ENCODE measurements around the gene PRKAG1. TPM values are rescaled to one million over a fixed set of nuclear protein-coding genes. Genes with fewer than 3 reads are reported as not detected.

The PRKAG1 gene
- polyA plus RNA-seq, 2 donors: 52.5 to 54.7 TPM

DNA sequence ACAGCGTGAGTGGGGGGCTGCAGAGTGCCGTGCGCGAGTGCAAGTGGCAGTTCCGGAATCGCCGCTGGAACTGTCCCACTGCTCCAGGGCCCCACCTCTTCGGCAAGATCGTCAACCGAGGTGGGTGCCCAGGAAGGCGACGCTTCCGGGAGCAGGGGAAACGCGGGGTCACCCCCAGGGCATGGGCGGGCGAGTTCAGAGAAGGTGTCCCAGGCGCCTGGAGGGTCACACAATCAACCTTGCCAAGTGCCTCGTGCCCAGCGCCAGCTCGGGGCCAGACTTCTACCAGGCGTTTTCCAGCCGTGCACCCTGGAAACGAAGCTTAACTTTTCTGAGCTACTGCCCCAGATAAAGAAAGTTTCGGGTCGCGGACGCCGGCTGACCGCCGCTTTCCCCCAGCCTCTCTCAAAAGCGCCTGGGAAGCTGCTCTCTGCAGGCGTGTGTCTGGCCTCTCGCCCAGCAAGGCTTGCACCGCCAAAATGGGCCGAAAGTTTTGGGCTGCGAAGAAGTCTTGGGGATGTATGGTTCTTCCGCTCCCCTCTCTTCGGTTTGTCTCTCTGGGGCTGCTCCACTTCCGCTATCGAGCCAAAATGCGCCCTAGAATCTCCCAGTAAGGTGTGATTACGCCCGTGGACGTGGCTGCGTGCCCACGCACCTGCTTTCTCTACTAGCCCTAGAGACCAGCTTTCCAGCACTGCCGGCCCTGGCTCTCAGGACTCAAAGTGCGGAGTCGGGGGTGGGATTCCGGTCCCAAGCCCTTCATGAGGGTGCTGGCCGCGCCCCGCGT lies 38.8 kb downstream of the PRKAG1 start:
- WGBS, 2 donors: 1 to 2% methylated on average over 55 of the region's 55 CpGs
- Histone ChIP-seq H3K27ac (ENCODE audit: low read depth in 2 of 2, low read length in 1 of 2) (no peak overlapping the region), H3K27me3 (ENCODE audit: control insufficient read depth in 1 of 2, insufficient read depth in 2 of 2, low read length in 2 of 2) (peaks cover 0 to 24% of the 10 kb centered on the region in 2 donors), H3K4me3 (ENCODE audit: low read depth in 1 of 2, low read length in 2 of 2) (peak overlapping the region; percentile 33 to 50), H3K9me3 (ENCODE audit: control insufficient read depth in 2 of 2, insufficient read depth in 1 of 2, low read depth in 1 of 2, low read length in 1 of 2) (peaks cover 0 to 2% of the 10 kb centered on the region in 2 donors), H3K36me3 (ENCODE audit: control insufficient read depth in 2 of 2, insufficient read depth in 2 of 2, low read length in 1 of 2) (no peaks in the 10 kb centered on the region), H3K4me1 (ENCODE audit: control insufficient read depth in 2 of 2, insufficient read depth in 2 of 2, low read length in 1 of 2) (peaks cover 25 to 30% of the 10 kb centered on the region in 2 donors)

DNA sequence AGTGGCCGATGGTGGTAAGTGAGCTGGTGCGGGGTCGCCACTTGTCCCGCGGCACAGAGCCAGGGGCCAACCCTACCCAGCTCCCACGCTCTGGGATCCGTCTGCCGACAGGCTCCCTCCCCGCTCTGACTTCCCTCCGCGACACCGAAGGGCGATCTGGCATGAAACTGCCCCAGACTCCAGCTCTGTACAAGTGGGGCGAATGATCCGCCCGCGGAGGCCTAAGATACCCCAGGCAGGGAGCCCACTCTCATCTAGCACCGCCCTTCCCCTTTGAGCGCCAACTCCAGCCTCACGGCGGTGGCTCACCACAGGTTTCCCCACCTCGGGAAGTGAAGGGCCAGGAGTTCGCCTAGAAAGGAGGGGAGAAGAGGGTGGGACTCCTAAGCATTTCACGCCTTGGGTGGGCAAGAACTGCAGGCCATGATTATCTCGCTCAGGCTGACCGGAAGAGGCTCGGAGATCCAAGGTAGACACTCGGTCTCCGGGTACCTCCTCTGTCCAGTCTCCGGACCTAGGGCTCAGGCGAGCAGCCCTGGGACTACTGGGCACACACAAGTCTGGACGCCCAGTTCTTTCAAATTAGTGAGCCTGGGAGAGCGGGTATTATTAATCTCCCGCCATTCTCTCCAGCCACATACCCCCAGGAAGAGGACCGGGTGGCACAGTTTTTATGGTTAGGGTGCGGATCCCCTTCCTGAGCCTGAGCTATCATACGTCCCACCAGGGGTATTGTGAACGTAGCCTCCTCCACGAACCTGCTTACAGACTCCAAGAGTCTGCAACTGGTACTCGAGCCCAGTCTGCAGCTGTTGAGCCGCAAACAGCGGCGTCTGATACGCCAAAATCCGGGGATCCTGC lies 39.6 kb downstream of the PRKAG1 start:
- H3K36me3 ChIP-seq (ENCODE audit: control insufficient read depth in 2 of 2, insufficient read depth in 2 of 2, low read length in 1 of 2): no peaks in the 10 kb centered on the region
- H3K4me1 ChIP-seq (ENCODE audit: control insufficient read depth in 2 of 2, insufficient read depth in 2 of 2, low read length in 1 of 2): peaks cover 25 to 30% of the 10 kb centered on the region in 2 donors
- no peak overlapping the region for H3K27ac ChIP-seq (ENCODE audit: low read depth in 2 of 2, low read length in 1 of 2)
- WGBS, 2 donors: 3 to 4% methylated on average over 45 of the region's 45 CpGs
- H3K9me3 ChIP-seq (ENCODE audit: control insufficient read depth in 2 of 2, insufficient read depth in 1 of 2, low read depth in 1 of 2, low read length in 1 of 2): peaks cover 0 to 2% of the 10 kb centered on the region in 2 donors
- peak overlapping the region; percentile 33 to 50 for H3K4me3 ChIP-seq (ENCODE audit: low read depth in 1 of 2, low read length in 2 of 2)
- peaks cover 0 to 24% of the 10 kb centered on the region in 2 donors for H3K27me3 ChIP-seq (ENCODE audit: control insufficient read depth in 1 of 2, insufficient read depth in 2 of 2, low read length in 2 of 2)

GRCh38 chr12:48978291-48978740 lies 40.3 kb downstream of the PRKAG1 start, which contains the start of gene WNT1:
TSS of gene WNT1 (plus strand) at chr12:48978322. CDS start at chr12:48978651, 329 bp downstream.
- peaks cover 0 to 22% of the 10 kb centered on the region in 2 donors for H3K27me3 ChIP-seq (ENCODE audit: control insufficient read depth in 1 of 2, insufficient read depth in 2 of 2, low read length in 2 of 2)
- peaks cover 0 to 2% of the 10 kb centered on the region in 2 donors for H3K9me3 ChIP-seq (ENCODE audit: control insufficient read depth in 2 of 2, insufficient read depth in 1 of 2, low read depth in 1 of 2, low read length in 1 of 2)
- 0 to 1% methylated on average over 27 to 45 of the region's 45 CpGs for WGBS, 2 donors
- H3K36me3 ChIP-seq (ENCODE audit: control insufficient read depth in 2 of 2, insufficient read depth in 2 of 2, low read length in 1 of 2): no peaks in the 10 kb centered on the region
- no peak within 1 kb of the TSS for H3K27ac ChIP-seq (ENCODE audit: low read depth in 2 of 2, low read length in 1 of 2)
- H3K4me1 ChIP-seq (ENCODE audit: control insufficient read depth in 2 of 2, insufficient read depth in 2 of 2, low read length in 1 of 2): peaks cover 25 to 30% of the 10 kb centered on the region in 2 donors
- peak within 1 kb of the TSS; percentile 25 to 50 for H3K4me3 ChIP-seq (ENCODE audit: low read depth in 1 of 2, low read length in 2 of 2)

DNA sequence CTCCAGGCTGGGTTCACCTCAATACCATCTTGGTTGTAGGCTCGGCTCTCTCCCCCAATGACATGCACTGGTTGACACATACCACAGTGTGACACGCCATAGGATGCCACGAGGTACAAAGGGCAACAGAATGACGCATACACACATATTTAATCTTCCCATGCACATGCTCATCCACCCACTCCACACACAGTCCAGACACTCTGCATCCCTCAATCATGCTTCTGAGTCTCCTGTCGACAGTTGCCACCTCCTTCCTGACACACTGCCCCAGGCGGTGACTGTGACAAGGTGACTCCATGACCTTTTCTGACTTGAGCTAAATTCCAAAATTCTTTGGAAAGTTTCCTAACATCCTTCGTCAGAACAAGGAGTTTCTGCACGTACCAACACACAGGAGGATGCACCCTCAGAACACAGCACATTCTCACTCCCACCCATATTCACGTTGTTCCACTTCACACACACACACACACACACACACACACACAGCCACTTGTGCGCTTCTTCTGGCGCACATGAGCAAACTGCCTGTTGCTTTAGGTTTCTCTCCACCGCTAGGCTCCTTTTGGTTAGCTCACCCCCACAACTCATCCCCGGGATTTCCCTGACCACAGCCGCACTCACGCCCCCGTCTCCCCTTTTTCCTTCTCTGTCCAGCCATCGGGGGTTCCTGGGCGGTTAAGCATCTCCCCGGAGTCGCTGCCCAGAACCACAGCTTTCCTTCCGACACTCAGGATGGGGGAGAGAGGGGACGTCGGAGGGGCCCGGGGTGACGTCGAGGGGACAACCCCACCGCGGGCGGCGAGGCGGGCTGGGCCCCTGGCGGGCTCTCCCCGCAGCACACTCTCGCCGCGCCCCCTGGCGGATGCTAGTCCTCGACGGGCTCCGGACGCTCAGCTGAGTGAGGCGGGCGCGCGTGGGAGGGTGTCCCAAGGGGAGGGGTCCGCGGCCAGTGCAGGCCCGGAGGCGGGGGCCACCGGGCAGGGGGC lies 41.0 kb downstream of the PRKAG1 start:
- no peaks in the 10 kb centered on the region for H3K36me3 ChIP-seq (ENCODE audit: control insufficient read depth in 2 of 2, insufficient read depth in 2 of 2, low read length in 1 of 2)
- no peak overlapping the region for H3K27ac ChIP-seq (ENCODE audit: low read depth in 2 of 2, low read length in 1 of 2)
- H3K9me3 ChIP-seq (ENCODE audit: control insufficient read depth in 2 of 2, insufficient read depth in 1 of 2, low read depth in 1 of 2, low read length in 1 of 2): peaks cover 0 to 2% of the 10 kb centered on the region in 2 donors
- H3K27me3 ChIP-seq (ENCODE audit: control insufficient read depth in 1 of 2, insufficient read depth in 2 of 2, low read length in 2 of 2): peaks cover 0 to 22% of the 10 kb centered on the region in 2 donors
- H3K4me1 ChIP-seq (ENCODE audit: control insufficient read depth in 2 of 2, insufficient read depth in 2 of 2, low read length in 1 of 2): peaks cover 25 to 30% of the 10 kb centered on the region in 2 donors
- H3K4me3 ChIP-seq (ENCODE audit: low read depth in 1 of 2, low read length in 2 of 2): peak overlapping the region in 1 of 2 donors; percentile 50
- 10 to 12% methylated on average over 46 to 50 of the region's 50 CpGs for WGBS, 2 donors

GRCh38 chr12:48973941-48974673 lies 44.5 kb downstream of the PRKAG1 start:
- peaks cover 16 to 33% of the 10 kb centered on the region in 2 donors for H3K4me1 ChIP-seq (ENCODE audit: control insufficient read depth in 2 of 2, insufficient read depth in 2 of 2, low read length in 1 of 2)
- no peaks in the 10 kb centered on the region for H3K9me3 ChIP-seq (ENCODE audit: control insufficient read depth in 2 of 2, insufficient read depth in 1 of 2, low read depth in 1 of 2, low read length in 1 of 2)
- H3K36me3 ChIP-seq (ENCODE audit: control insufficient read depth in 2 of 2, insufficient read depth in 2 of 2, low read length in 1 of 2): no peaks in the 10 kb centered on the region
- WGBS, 2 donors: 22 to 41% methylated on average over 19 of the region's 19 CpGs
- no peak overlapping the region for H3K27ac ChIP-seq (ENCODE audit: low read depth in 2 of 2, low read length in 1 of 2)
- H3K27me3 ChIP-seq (ENCODE audit: control insufficient read depth in 1 of 2, insufficient read depth in 2 of 2, low read length in 2 of 2): peaks cover 0 to 12% of the 10 kb centered on the region in 2 donors
- no peak overlapping the region for H3K4me3 ChIP-seq (ENCODE audit: low read depth in 1 of 2, low read length in 2 of 2)

DNA sequence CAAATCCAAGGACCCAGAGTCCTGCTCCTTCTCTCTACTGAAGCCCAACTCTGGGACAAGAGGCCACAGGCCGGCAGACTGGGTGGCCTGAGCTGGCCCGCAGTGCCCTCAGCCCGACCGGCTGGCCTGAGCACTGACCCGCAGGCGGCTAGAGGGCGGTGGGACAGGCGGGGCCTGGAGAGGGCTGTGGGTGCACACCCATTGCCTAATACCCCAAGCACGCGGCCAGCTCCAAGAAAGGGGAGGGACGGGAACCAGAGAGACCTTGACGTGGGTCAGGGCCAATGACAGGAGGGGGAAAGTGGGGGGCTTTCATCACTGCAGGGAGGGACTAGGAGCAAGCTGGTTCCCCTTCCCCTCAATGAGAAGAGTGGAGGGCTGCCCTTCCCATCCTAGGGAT lies 45.0 kb downstream of the PRKAG1 start:
- peaks cover 16 to 31% of the 10 kb centered on the region in 2 donors for H3K4me1 ChIP-seq (ENCODE audit: control insufficient read depth in 2 of 2, insufficient read depth in 2 of 2, low read length in 1 of 2)
- H3K9me3 ChIP-seq (ENCODE audit: control insufficient read depth in 2 of 2, insufficient read depth in 1 of 2, low read depth in 1 of 2, low read length in 1 of 2): no peaks in the 10 kb centered on the region

GRCh38 chr12:48972952-48973483 lies 45.6 kb downstream of the PRKAG1 start:
- peaks cover 0 to 7% of the 10 kb centered on the region in 2 donors for H3K27me3 ChIP-seq (ENCODE audit: control insufficient read depth in 1 of 2, insufficient read depth in 2 of 2, low read length in 2 of 2)
- H3K36me3 ChIP-seq (ENCODE audit: control insufficient read depth in 2 of 2, insufficient read depth in 2 of 2, low read length in 1 of 2): no peaks in the 10 kb centered on the region
- H3K4me1 ChIP-seq (ENCODE audit: control insufficient read depth in 2 of 2, insufficient read depth in 2 of 2, low read length in 1 of 2): peaks cover 11 to 26% of the 10 kb centered on the region in 2 donors
- H3K4me3 ChIP-seq (ENCODE audit: low read depth in 1 of 2, low read length in 2 of 2): no peak overlapping the region
- WGBS, 2 donors: 31 to 48% methylated on average over 3 of the region's 3 CpGs
- H3K9me3 ChIP-seq (ENCODE audit: control insufficient read depth in 2 of 2, insufficient read depth in 1 of 2, low read depth in 1 of 2, low read length in 1 of 2): no peaks in the 10 kb centered on the region
- no peak overlapping the region for H3K27ac ChIP-seq (ENCODE audit: low read depth in 2 of 2, low read length in 1 of 2)

More for the DNA sequence above, 45.0 kb downstream of the PRKAG1 start:
- no peaks in the 10 kb centered on the region for H3K36me3 ChIP-seq (ENCODE audit: control insufficient read depth in 2 of 2, insufficient read depth in 2 of 2, low read length in 1 of 2)
- 34 to 48% methylated on average over 12 of the region's 12 CpGs for WGBS, 2 donors
- H3K27ac ChIP-seq (ENCODE audit: low read depth in 2 of 2, low read length in 1 of 2): no peak overlapping the region
- H3K27me3 ChIP-seq (ENCODE audit: control insufficient read depth in 1 of 2, insufficient read depth in 2 of 2, low read length in 2 of 2): peaks cover 0 to 11% of the 10 kb centered on the region in 2 donors
- no peak overlapping the region for H3K4me3 ChIP-seq (ENCODE audit: low read depth in 1 of 2, low read length in 2 of 2)

DNA sequence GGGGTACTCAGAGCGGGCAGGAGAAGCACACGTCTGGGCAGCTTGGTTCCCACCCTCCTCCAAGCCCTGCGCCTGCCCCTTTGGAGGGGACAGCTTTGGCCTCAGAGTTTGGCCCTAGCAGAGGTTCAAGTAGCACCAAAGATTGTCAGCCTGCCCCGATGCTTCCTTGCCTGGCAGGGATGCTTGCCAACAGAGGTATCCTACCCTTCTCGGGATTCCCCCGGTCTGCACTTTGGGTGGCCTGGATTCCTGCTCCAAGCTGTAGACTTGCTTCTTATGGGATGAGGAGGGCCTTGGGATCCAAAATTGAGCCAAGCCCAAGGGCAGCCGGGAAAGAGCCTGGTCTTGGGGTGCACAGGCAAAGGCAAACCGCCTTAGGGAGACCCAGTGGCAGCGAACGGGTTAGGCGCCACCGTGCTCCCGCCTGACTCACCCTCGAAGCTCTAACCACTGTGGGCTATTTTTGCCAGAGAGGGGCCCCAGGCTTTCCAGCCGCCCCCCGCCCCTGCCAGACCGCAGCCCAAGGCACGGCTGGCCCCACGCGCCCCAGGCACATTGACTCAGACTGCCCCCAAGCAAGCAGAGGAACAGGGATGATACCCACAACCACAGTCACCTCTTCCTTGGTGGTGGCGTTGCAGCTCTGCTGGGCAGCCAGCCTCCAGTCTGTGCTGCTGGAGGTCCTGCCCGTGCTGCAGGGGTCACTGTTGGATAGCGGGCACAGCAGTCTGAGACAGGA lies 46.2 kb downstream of the PRKAG1 start:
- peaks cover 11 to 24% of the 10 kb centered on the region in 2 donors for H3K4me1 ChIP-seq (ENCODE audit: control insufficient read depth in 2 of 2, insufficient read depth in 2 of 2, low read length in 1 of 2)
- 19 to 21% methylated on average over 23 of the region's 23 CpGs for WGBS, 2 donors
- no peaks in the 10 kb centered on the region for H3K9me3 ChIP-seq (ENCODE audit: control insufficient read depth in 2 of 2, insufficient read depth in 1 of 2, low read depth in 1 of 2, low read length in 1 of 2)
- H3K27me3 ChIP-seq (ENCODE audit: control insufficient read depth in 1 of 2, insufficient read depth in 2 of 2, low read length in 2 of 2): peaks cover 0 to 7% of the 10 kb centered on the region in 2 donors
- H3K36me3 ChIP-seq (ENCODE audit: control insufficient read depth in 2 of 2, insufficient read depth in 2 of 2, low read length in 1 of 2): no peaks in the 10 kb centered on the region
- no peak overlapping the region for H3K27ac ChIP-seq (ENCODE audit: low read depth in 2 of 2, low read length in 1 of 2)
- no peak overlapping the region for H3K4me3 ChIP-seq (ENCODE audit: low read depth in 1 of 2, low read length in 2 of 2)
